ENCODE results near the gene OR6K6. TPM values are rescaled to one million over a fixed set of nuclear protein-coding genes. Genes with fewer than 3 reads are reported as not detected.

The OR6K6 gene
- total RNA-seq, 1 donor from 2014 or later = not detected

- H3K4me1 Mint-ChIP-seq (ENCODE audit: low read depth) = no peaks in the 10 kb centered on the region
- no peak overlapping the region for H3K4me3 Mint-ChIP-seq (ENCODE audit: low read depth)
- TF ChIP-seq CTCF (IDR thresholded peaks at IDR 0.05; ENCODE audit: unreplicated experiment) = no peak
- no peak overlapping the region for H3K27ac Mint-ChIP-seq
- peaks cover 3% of the 10 kb centered on the region for H3K27me3 Mint-ChIP-seq
- no peaks in the 10 kb centered on the region for H3K36me3 Mint-ChIP-seq (ENCODE audit: insufficient read depth)
- H3K9me3 Mint-ChIP-seq (ENCODE audit: low read depth) = no peaks in the 10 kb centered on the region
- DNase-seq (ENCODE audit: low spot score, unreplicated experiment) = no peak
Observed at GRCh38 chr1:158717344-158717743, 37.2 kb upstream of the OR6K6 start.

- no peak for TF ChIP-seq CTCF (IDR thresholded peaks at IDR 0.05; ENCODE audit: unreplicated experiment)
- H3K4me1 Mint-ChIP-seq (ENCODE audit: low read depth) = no peaks in the 10 kb centered on the region
- no peak overlapping the region for H3K27ac Mint-ChIP-seq
- no peaks in the 10 kb centered on the region for H3K9me3 Mint-ChIP-seq (ENCODE audit: low read depth)
- H3K4me3 Mint-ChIP-seq (ENCODE audit: low read depth) = no peak overlapping the region
- peaks cover 5% of the 10 kb centered on the region for H3K27me3 Mint-ChIP-seq
- H3K36me3 Mint-ChIP-seq (ENCODE audit: insufficient read depth) = no peaks in the 10 kb centered on the region
- no peak for DNase-seq (ENCODE audit: low spot score, unreplicated experiment)
Observed at GRCh38 chr1:158719664-158720063, 34.9 kb upstream of the OR6K6 start.

GRCh38 chr1:158720620-158721019, 33.9 kb upstream of the OR6K6 start, which contains the start of gene OR6K3:
Gene OR6K3 (minus strand): TSS chr1:158720720. CDS start chr1:158718115, 2,605 bp downstream.
- Mint-ChIP-seq H3K9me3 (ENCODE audit: low read depth) (no peaks in the 10 kb centered on the region), H3K4me1 (ENCODE audit: low read depth) (no peaks in the 10 kb centered on the region), H3K4me3 (ENCODE audit: low read depth) (no peak within 1 kb of the TSS), H3K27ac (no peak within 1 kb of the TSS), H3K27me3 (peaks cover 7% of the 10 kb centered on the region), H3K36me3 (ENCODE audit: insufficient read depth) (no peaks in the 10 kb centered on the region)
- no peak for DNase-seq (ENCODE audit: low spot score, unreplicated experiment)
- TF ChIP-seq CTCF (IDR thresholded peaks at IDR 0.05; ENCODE audit: unreplicated experiment) = no peak

- Mint-ChIP-seq H3K4me3 (ENCODE audit: low read depth) (no peak overlapping the region), H3K4me1 (ENCODE audit: low read depth) (peaks cover 2% of the 10 kb centered on the region), H3K9me3 (ENCODE audit: low read depth) (no peaks in the 10 kb centered on the region), H3K36me3 (ENCODE audit: insufficient read depth) (no peaks in the 10 kb centered on the region), H3K27ac (no peak overlapping the region), H3K27me3 (peaks cover 10% of the 10 kb centered on the region)
- DNase-seq (ENCODE audit: low spot score, unreplicated experiment) = no peak
- TF ChIP-seq CTCF (IDR thresholded peaks at IDR 0.05; ENCODE audit: unreplicated experiment) = no peak
Observed at GRCh38 chr1:158724442-158724841, 30.1 kb upstream of the OR6K6 start.

- TF ChIP-seq CTCF (IDR thresholded peaks at IDR 0.05; ENCODE audit: unreplicated experiment) = no peak
- Mint-ChIP-seq H3K4me1 (ENCODE audit: low read depth) (peaks cover 2% of the 10 kb centered on the region), H3K36me3 (ENCODE audit: insufficient read depth) (no peaks in the 10 kb centered on the region), H3K9me3 (ENCODE audit: low read depth) (no peaks in the 10 kb centered on the region), H3K4me3 (ENCODE audit: low read depth) (no peak overlapping the region), H3K27me3 (peaks cover 7% of the 10 kb centered on the region), H3K27ac (no peak overlapping the region)
- no peak for DNase-seq (ENCODE audit: low spot score, unreplicated experiment)
Observed at GRCh38 chr1:158728510-158729225, 25.9 kb upstream of the OR6K6 start.
